OCI-LY1 (cell line): ENCODE results near the gene CTXND2.

ENCODE experiments used
- CTCF ChIP-seq: fragments of 200-600 bp; sonication (generic), shearing (Covaris generic); IDR thresholded peaks from 2 replicates; pipeline ENCODE4 v1.5.1; 2017; ENCODE audit warnings: mild to moderate bottlenecking, antibody characterized with exemption, low read length, moderate library complexity, mixed read lengths
- EZH2 ChIP-seq: fragments of 200-600 bp; sonication (generic), shearing (Covaris generic); IDR thresholded peaks from 2 replicates; pipeline ENCODE4 v1.8.0; 2017; ENCODE audit warnings: borderline replicate concordance, mixed run types, mild to moderate bottlenecking, antibody characterized with exemption, low read length, moderate library complexity, mixed read lengths

GRCh38 chr1:150846473-150847146 is 40.3 kb upstream of the CTXND2 start:
- TF ChIP-seq CTCF (no peak), EZH2 (no peak)
